HUDEP-2 (cell line): ENCODE measurements around the gene ITGA1.
"Not testable (repeated sequence)": the region's sequence is repeated elsewhere in the genome, so short reads cannot be mapped to it uniquely, and the experiment has no call there.

ENCODE experiments used
- DNase-seq, 76 experiments: peaks; one replicate each; lab custom pipeline; 2025; ENCODE audit not compliant: unreplicated experiment in 76 of 76; lab: John Stamatoyannopoulos, UW

The ITGA1 gene

DNA sequence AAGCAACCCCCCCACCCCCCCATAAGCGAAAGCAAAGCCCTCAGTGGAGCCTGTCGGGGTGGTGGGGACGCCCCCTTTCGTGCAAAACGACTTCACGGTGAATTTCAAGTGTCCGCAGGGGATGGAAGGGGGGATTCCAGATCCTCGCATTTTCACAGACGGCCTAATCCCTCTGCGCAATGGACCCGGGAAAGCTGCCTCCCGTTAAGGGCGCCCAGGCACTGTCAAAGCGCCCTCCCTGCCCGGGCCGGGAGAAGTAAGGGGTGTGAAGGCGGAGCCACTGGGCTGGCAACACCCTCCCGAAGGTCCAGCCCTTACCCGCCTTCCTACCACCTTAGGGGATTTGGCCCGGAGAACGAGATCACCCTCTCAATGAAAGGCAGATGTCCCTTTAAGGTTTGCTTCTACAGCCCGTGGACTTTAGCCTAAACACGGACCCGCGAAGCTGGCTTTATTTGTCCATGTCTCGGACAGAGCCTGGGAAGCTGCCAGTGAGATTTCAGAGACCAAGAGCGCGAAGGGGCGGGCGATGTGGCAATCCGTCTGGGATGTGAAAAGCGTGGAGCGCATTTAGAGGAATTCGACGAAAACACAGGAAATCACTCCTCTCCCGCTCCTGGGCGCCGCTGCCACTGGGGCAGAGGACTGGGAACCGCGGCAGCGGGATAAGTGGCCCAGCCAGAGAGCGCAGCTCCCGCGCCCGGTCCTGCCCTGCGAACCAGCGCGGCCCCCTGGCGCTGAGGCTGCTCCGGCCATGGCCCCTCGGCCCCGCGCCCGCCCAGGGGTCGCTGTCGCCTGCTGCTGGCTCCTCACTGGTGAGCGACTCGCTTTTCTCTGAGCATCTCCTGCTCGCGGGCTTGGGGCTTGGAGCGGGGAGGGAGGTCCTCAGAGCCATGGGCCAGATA, at the start of gene ITGA1, which contains the start of gene PELO:
TSS of gene ITGA1 (plus strand) at position 317 of the 905 bp plus-strand sequence. CDS start at position 755, 438 bp downstream.
TSS of gene PELO (plus strand) at position 317 of the 905 bp plus-strand sequence. CDS start 12,479 bp downstream, outside the sequence.
- peak in 6 of 76 experiments; percentile 3 to 16 (median 10) for DNase-seq

DNA sequence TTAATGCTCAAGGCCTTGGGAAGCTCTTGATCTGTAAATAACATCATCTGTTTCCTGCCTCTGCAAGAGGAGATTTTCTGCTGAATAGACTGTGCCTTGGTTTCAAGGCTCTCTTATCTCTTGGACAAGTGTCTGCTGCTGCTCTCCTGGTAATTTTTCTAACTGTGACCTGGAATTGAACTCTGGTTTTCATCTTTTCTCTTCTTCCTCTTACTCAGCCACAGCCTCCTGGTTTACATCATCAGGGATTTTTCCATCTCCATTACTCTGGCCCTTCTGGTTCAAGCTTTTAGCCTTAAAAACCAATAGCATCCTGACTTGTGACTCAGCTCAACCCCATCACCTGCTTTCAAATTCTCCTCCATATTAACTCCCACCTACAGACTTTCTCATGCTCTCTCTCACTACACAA, 49.6 kb upstream of the ITGA1 start:
- DNase-seq, result no peak

DNA sequence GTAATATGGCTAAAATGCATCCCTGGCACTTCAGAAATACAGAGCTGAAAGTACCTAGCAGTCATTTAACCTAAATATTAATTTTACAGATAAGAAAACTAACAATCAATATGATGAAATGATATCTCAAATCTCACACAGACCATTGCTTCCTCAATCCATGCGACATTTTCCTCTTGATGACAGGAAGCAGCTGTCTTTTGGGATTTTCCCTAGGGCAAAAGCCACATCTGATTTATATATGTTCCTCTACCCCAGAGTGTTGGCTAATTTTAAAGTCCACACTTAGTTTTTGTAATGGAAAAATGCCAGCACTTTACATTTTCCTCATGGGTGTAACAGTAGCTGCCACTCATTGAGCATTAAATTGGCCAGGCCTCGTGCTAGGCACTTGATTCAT, 47.7 kb upstream of the ITGA1 start:
- DNase-seq, result no peak

DNA sequence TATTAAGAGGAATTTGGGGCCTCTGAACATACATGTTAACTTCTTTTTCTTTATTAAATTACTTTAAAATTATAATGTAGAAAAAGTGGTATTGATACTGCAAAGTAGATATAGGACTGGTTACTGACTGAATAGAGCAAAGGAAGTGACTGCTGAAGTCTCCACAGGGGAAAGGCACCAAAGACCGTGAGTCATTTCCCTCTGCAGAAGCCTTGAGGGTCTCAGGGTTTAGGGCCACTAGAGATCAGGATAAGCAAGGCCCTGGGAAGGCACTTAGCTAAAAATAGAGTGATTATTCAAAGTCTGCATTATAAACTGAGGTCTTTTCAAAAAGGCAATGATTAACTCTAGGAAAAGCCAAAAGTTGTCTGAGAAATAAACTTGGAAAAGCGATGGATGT, 44.7 kb upstream of the ITGA1 start:
- no peak for DNase-seq

DNA sequence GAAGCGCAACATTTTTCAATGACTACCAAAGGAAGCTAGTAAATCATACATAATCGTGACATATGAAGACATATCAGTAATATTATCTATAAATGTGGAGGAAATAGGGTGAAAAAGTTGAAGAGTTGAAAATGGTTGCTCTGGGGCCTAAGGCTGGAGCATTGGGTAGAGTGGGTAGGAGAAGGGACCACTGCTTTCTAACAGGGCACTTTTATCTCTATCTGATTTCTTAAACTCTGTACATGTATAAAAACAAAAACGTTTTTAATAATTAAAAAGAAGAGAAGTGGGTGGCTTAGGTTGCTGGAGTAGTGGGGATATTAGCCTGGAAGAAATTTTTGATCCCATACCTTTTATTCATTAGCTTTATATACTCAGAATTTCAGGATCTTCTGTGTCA, 44.2 kb upstream of the ITGA1 start:
- DNase-seq, result no peak

DNA sequence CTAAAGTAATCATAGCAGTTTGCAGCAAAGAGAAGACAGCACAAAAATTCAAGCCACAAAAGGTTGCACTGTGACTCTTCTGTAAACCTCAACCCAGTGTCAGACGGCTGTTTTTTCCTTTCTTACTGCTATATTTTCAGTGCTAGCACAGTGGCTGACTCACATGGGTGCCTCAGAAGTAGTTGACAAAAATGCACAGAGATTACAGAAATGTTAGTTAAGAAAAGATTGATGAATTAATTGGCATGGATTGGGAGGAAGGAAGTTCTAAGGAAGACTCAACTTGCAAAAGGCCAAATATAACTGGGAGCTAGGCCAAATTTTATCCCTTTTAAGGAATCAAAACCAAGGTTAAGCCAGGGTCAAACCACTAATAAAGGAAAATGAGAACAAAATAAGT, 43.7 kb upstream of the ITGA1 start:
- DNase-seq, result no peak

DNA sequence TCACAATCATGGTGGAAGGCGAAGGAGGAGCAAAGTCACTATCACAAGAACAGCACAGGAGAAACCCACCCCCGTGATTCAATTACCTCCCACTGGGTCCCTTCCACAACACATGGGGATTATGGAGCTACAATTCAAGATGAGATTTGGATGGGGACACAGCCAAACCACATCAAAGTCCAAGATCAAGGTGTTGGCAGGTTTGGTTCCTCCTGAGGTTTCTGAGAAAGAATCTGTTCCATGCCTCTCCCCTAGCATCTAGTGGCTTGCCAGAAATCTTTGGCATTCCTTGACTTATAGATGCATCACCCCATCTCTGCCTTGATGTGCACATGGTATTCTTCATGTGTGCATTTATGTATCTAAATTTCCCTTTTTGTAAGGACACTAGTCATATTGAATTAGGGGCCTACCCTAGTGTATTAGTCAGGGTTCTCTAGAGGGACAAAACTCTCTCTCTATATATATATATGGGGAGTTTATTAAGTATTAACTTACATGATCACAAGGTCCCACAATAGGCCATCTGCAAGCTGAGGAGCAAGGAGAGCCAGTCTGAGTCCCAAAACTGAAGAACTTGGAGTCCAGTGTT, 42.8 kb upstream of the ITGA1 start:
- not testable (repeated sequence) for DNase-seq

DNA sequence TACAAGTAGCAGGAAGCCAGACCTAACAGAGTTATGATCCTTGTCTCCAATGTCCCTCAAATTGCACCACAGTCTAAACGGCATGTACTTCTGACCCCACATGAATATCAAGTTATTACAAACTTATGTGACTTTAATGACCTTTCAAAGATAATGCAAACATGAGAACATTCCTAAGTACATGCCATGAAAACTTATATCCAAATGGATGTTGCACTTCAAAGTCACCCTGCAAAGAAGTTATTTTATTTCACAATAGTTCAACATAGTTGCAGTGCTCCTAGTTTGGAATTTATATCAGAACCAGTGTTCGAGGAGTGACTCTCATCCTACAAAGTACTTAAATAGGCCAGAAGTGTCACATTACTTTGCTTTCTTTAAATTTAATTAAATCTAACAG, 41.2 kb upstream of the ITGA1 start:
- DNase-seq, result no peak

DNA sequence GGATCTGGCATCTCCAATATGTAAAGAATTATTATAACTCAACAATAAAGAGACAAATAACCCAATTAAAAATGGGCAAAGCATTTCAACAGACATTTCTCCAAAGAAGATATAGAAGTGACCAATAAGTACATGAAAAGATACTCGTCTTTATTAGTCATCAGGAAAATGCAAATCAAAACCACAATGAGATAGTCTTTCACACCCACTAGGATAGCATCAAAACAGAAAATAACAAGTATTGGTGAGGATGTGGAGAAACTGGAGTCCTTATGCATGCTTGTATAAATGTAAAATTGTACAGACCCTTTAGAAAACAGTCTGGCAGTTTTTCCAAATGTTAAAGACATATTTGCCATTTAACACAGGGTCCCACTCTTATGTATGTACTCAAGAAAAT, 39.1 kb upstream of the ITGA1 start:
- DNase-seq, result no peak

DNA sequence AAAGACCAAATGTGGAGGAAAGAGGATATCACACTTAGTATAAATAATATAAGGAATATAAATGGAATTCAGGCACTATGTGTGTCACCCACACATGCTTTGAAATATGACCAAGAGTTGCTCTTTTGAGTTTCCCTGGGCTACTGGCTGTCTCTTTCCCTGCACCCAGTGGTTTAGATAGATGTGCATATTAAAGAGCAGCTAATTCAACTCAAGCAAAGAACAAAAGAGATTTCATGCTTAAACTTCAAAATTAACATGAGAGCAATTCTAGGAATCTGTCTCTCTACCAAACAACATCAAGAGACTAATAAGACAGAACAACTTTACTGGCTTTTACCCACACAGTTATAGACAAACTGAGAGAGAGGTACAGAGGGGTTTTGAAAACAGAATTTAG, 38.0 kb upstream of the ITGA1 start:
- DNase-seq, result no peak

DNA sequence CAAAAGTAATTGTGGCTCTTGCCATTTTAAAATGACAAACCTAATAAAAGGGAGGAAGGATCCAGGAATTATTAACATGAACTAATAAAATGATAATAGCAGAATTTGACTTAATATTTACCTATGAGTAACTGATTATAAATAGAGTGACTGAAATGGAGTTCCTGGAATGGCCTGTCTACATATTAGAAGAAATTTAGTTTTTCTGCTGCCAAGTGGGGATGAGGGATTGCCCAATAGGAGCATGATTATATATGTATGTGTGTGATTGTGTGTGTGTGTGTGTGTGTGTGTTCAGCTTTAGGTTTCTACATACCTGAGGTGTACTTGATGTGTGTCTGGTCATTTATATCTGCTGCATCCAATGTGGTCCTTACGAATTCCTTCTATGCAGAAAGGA, 36.6 kb upstream of the ITGA1 start:
- no peak for DNase-seq

DNA sequence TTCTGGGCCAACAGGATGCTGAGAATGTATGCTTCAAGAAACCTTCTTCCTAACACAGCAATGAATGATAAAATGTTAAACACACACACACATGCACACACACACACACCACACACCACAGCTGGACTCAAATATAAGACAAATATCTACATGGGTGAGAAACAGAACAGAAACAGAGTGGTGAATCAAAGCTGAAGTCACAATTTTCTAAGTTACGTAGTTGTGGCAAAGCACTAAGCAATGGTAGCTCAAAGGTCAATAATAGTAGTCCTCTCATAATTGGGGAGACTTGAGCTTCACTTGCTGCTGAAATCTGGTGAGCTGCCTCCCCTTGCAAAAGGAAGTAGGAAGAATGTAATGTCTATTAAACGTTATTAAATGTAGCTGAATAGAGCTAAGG, 33.7 kb upstream of the ITGA1 start:
- no peak for DNase-seq

DNA sequence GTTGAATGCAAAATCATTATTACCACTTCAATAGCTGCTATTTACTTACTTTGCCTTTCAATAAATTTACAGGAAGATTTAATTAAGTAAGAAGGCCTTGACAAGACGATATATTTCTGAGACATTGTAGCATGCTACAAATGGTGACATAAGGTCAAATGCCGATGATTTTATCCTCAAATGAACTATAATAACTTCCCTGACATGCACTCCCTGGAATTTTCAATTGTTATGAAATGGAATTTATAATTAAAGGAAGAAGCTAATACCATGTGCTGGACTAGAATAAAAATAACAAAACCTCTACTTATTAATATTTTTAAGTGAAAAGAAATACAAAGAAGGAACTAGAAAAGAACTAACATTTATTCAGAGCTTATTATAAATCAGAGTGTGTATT, 30.2 kb upstream of the ITGA1 start:
- DNase-seq, result no peak

DNA sequence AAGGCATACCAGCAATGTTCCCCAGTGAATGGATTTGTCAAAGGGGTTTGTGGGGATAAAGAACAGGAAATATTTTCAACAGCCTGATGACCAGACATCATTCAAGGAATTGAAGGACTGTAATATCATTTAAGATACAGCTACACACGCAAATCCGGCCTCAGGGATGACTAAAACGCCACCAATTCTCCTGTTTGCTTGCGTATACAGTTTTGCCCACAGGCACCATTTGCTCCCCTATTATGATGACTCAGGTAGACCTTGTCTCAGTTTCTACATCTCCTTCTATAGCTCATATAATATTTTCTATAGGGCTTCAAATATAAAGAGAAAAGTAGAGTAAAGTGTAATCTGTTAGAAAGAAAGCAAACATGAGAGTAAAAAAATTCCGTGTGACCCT, 29.7 kb upstream of the ITGA1 start:
- no peak for DNase-seq

DNA sequence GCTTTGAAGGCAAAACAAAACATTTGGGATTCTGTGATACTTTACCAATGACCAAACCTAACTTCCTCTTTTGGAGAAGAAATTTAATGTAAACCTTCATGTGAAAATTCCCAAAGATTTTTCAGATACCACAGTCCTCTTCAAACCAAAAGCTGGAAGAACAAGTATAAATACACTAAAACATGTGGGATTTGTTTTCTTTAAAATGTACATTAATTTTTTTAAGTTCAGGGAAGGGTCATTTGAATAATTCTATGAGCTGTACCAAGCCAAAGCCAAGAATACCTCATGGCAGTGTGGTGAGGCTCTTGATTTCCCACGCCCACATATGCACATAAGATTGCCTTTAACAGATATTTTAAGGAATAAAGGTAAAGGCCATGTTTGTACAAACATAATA, 28.4 kb upstream of the ITGA1 start:
- no peak for DNase-seq

DNA sequence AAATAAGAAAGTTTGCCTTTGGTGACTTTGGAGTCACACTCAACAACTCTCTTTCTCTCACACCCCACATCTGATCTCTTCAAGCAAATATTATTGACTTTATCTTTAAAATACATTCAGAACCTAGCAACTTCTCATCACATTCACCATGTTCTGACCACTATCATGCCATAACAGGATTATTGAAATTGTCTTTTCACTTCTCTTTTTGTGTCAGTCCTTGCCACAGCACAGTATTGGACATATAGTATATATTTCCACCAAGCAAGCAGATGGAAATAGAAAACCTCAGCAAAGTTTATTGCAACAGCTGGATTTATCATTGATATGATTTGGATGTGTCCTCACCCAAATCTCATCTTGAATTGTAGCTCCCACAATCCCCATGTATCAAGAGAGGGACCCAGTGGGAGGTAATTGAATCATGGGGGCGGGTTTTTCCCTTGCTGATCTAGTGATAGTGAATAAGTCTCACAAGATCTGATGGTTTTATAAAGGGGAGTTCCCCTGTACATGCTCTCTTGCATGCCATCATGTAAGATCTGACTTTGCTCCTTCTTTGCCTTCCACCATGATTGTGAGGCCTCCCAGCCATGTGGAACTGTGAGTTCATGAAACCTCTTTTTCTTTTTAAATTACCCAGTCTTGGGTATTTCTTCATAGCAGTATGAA, 26.9 kb upstream of the ITGA1 start:
- no peak for DNase-seq

DNA sequence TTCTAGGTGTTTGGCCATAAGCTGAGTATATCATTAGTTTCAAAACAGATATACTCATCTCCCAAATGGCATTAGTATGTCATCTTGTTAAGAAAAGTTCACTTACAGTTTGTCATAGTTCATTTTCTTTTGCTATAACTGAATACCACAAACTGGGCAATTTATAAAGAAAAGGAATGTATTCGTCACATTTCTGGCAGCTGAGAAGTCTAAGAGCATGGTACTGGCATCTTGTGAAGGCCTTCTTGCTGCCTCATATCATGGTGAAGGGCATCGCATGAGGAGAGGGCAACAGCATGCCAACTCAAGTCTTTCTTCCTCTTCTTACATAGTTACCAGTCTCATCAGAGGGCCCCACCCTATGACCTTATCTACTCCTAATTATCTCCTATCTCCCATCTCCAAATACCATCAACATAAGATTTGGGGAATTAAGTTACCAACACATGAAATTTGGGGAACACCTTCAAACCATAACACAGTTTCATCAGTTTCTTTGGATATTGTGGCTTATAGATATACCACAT, 20.4 kb upstream of the ITGA1 start:
- no peak for DNase-seq

DNA sequence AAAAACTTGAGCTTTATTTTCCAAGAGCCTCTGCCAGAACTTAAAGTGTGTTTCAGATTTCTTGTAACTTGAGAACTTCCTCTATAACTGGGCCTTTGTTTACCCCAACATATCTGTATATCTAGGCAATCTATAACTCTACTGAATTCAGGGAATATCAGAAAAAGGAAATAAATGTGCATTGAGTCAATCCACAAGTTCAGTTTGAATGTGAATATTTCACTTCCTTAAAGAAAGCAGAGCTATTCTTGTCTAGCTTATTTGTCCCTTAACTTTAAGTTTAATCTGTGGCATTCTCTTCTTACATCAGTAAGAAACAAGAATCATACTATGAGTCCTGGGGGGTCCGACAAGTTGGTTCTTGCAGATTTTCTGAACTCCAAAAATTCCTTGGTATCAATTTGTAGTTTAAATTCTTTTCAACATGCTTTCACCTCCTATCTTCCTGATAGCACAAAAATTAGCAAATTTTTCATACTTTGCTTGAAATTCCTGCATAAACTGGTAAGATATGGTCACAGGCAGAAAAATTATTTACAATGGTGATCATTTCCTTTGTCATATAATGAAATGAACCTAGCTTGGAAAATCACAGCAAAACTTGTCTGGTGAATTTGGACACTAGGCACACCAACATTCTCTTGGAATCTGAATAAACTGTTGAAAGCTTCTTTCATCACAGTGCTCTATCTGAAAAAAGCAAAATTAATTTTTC, 19.8 kb upstream of the ITGA1 start:
- DNase-seq, result no peak

DNA sequence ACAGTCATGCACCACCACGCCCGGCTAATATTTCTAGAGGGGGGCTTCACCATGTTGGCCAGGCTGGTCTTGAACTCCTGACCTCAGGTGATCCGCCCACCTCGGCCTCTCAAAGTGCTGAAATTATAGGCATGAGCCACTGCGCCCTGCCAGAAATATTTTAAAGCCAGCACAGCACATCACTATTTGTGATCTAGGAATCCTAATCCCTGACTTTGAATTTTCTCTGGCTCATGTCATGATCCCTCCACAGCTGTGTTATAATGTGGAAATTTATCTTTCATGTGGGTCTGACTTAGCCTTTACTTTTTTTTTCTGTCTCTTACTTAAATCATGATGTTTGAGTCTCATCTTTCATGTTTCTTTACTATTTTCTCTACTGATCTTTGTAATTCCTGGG, 18.7 kb upstream of the ITGA1 start:
- no peak for DNase-seq

DNA sequence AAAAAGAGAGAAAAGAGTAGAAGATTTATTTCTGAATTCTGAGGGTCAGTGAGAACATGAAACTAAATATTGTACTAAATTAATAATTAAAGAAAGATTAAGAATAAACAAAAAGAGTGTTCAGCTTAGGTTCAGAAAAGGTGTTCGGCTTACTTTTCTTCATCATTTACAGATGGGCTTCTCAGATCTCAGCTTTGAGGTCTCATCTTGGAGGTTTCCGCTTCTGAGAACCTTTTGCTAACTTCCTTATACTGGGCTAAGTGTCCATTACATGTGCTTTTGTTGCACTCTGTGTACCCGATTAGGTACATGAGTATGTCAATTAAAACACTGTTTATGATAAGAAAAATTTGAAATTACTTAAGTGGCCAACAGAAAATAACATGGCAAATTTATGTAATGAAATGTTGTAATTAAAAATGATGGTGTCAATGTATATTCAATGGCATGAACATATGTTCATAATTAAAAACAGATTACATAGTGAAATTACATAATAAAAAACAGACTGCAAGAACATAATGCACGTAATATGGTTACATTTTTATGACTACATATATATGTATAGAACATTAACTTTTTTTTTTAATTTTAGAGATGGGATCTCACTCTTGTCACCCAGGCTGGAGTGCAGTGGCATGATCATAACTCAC, 17.3 kb upstream of the ITGA1 start:
- no peak for DNase-seq
